Central memory CD4-positive, alpha-beta T cell (primary cell): ENCODE measurements around the gene ITGB6.

Source experiments
- DNase-seq: peaks from one replicate; pipeline ENCODE4 v3.0.0; 2022

The ITGB6 gene

GRCh38 chr2:160076914-160077313, 123.2 kb downstream of the ITGB6 start:
- DNase-seq, result no peak

GRCh38 chr2:160076241-160076640, 123.8 kb downstream of the ITGB6 start:
- DNase-seq, result no peak

- DNase-seq, result no peak
Observed at GRCh38 chr2:160075171-160075570, 124.9 kb downstream of the ITGB6 start.

GRCh38 chr2:160073284-160073888, 126.7 kb downstream of the ITGB6 start:
- no peak for DNase-seq

GRCh38 chr2:160068906-160069305, 131.2 kb downstream of the ITGB6 start:
- no peak for DNase-seq

- no peak for DNase-seq
Observed at GRCh38 chr2:160064916-160065315, 135.2 kb downstream of the ITGB6 start.

GRCh38 chr2:160063879-160064612, 136.0 kb downstream of the ITGB6 start:
- no peak for DNase-seq

- DNase-seq, result no peak
Observed at GRCh38 chr2:160063271-160063670, 136.8 kb downstream of the ITGB6 start.

- no peak for DNase-seq
Observed at GRCh38 chr2:160062292-160063005, 137.6 kb downstream of the ITGB6 start, which contains the start of gene PLA2R1. Gene PLA2R1 (minus strand): TSS chr2:160062615. CDS start chr2:160062403, 212 bp downstream.

- no peak for DNase-seq
Observed at GRCh38 chr2:160061944-160062291, 138.2 kb downstream of the ITGB6 start.

- DNase-seq, result no peak
Observed at GRCh38 chr2:160061533-160061932, 138.5 kb downstream of the ITGB6 start.

- no peak for DNase-seq
Observed at GRCh38 chr2:160060297-160060696, 139.8 kb downstream of the ITGB6 start.

- no peak for DNase-seq
Observed at GRCh38 chr2:160057356-160057755, 142.7 kb downstream of the ITGB6 start.

GRCh38 chr2:160055726-160056108, 144.4 kb downstream of the ITGB6 start:
- no peak for DNase-seq

- no peak for DNase-seq
Observed at GRCh38 chr2:160054984-160055725, 144.9 kb downstream of the ITGB6 start.

GRCh38 chr2:160053946-160054345, 146.1 kb downstream of the ITGB6 start:
- DNase-seq, result no peak

GRCh38 chr2:160052531-160052930, 147.5 kb downstream of the ITGB6 start:
- no peak for DNase-seq

- no peak for DNase-seq
Observed at GRCh38 chr2:160051371-160051800, 148.7 kb downstream of the ITGB6 start.

GRCh38 chr2:160050147-160050546, 149.9 kb downstream of the ITGB6 start:
- DNase-seq, result no peak
